Left lung (tissue), 10 donors: ENCODE data around the gene POT1. TPM values are rescaled to one million over a fixed set of nuclear protein-coding genes. Genes with fewer than 3 reads are reported as not detected.

Source experiments
- ATAC-seq: fragments of 200-7000 bp; cut with Tn5 transposase; one replicate; pipeline ENCODE4 v1.9.1; 2020; ENCODE audit warnings: moderate library complexity
- DNase-seq, 4 donors: peaks; one replicate each; pipeline ENCODE4 v3.0.0-alpha.2; 2013 to 2020
- H3K27ac ChIP-seq, 2 donors: fragments of 200-600 bp; sonication (generic) in 1 of 2; one replicate each; pipeline versions ENCODE4 v1.5.0 to v1.8.0; 2020 to 2021
- H3K27me3 ChIP-seq, 2 donors: fragments of 200-600 bp; sonication (generic) in 1 of 2; one replicate each; pipeline versions ENCODE4 v1.5.0 to v1.8.0; 2020 to 2021
- H3K36me3 ChIP-seq, 2 donors: fragments of 200-600 bp; sonication (generic) in 1 of 2; one replicate each; pipeline versions ENCODE4 v1.5.0 to v1.8.0; 2020 to 2021
- H3K4me1 ChIP-seq, 2 donors: fragments of 200-600 bp; one replicate each; pipeline ENCODE4 v1.8.0; 2021
- H3K4me3 ChIP-seq, 2 donors: fragments of 200-600 bp; sonication (generic) in 1 of 2; one replicate each; pipeline versions ENCODE4 v1.5.0 to v1.8.0; 2020 to 2021; ENCODE audit warnings: mild to moderate bottlenecking in 1 of 2
- H3K9me3 ChIP-seq, 2 donors: fragments of 200-600 bp; sonication (generic) in 1 of 2; one replicate each; pipeline versions ENCODE4 v1.5.0 to v1.8.0; 2020 to 2021
- CTCF ChIP-seq, 2 donors: fragments of 200-600 bp; sonication (generic) in 1 of 2; IDR thresholded peaks; one replicate each; pipeline versions ENCODE4 v1.5.0 to v1.8.0; 2021; ENCODE audit warnings: antibody characterized with exemption in 2 of 2
- intact Hi-C, 2 donors: fragments of 100-400 bp; cut with DNase I; formaldehyde crosslinking; loops; one replicate each; pipeline versions ENCODE4 v1.11.2 to v1.14.2; 2022
- polyA plus RNA-seq, 6 donors: library from polyadenylated mRNA; unstranded; fragments of 120-200 nt; gene quantifications; one replicate each; pipeline ENCODE4 v1.2.1, GENCODE V29; 2013; ENCODE audit not compliant: insufficient read length in 6 of 6
- total RNA-seq, 2 donors: library from RNA; stranded (reverse); fragmentation: NEBNext Ultra II Directional; extraction: Animal tissue kit (Norgen Biotek cat#: 25700); gene quantifications; one replicate each; pipeline ENCODE4 v1.2.1, GENCODE V29; 2021
- donor health status: DM: no; HTN: yes; CAD: no.
- donor health status: DM: no; HTN: no; CAD: no.

POT1 gene
- total and polyA plus RNA-seq, 8 donors, result 16.2 to 55.4 (median 39.6) TPM

DNA sequence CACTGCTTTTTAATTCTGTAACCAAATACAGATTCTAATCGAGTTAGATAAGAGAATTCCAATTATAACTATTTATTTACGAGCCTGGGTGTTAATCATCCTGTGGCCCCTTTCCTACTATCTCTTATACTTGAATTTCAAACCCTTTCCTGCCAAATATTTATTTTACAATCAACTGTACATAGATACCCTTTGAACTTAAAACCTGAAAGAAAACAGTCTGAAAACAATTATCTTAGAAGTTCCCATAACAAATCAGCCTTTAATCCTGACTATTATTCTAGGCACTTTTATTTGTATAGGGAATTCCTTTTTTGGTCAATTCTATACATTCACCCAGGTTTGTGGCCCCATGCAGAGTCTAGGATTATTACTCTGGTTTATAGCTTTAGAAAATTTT is 153.5 kb downstream of the POT1 start:
- peaks cover 0 to 5% of the 10 kb centered on the region in 2 donors for H3K27me3 ChIP-seq
- no peaks in the 10 kb centered on the region for H3K9me3 ChIP-seq
- no peaks in the 10 kb centered on the region for H3K4me1 ChIP-seq
- TF ChIP-seq CTCF (IDR thresholded peaks at IDR 0.05), result no peak
- H3K27ac ChIP-seq, result no peak overlapping the region
- ATAC-seq (no peak), DNase-seq (no peak)
- intact Hi-C loops, result no loop called here
- H3K4me3 ChIP-seq, result no peak overlapping the region
- no peaks in the 10 kb centered on the region for H3K36me3 ChIP-seq

DNA sequence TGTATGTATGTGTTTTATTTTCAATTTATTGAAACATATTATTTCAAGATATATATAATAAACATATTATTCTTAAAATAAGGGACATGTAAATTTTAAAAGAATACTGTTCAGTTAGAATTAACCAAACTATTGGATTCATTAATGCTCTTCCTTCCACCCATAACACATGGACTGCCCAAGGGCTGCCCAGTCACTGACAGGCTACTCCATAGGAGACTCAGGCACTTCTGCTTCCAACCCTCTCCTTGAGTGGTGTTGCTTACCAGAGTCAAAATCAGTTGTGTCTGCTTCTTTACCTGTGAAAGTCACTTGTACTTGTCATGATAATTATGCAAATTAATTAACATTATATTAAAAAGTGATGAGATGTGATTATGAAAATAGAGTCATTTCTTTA is 154.2 kb downstream of the POT1 start:
- H3K27ac ChIP-seq, result no peak overlapping the region
- no peak for TF ChIP-seq CTCF (IDR thresholded peaks at IDR 0.05)
- intact Hi-C loops, result no loop called here
- ATAC-seq (no peak), DNase-seq (no peak)
- H3K9me3 ChIP-seq, result no peaks in the 10 kb centered on the region
- peaks cover 0 to 5% of the 10 kb centered on the region in 2 donors for H3K27me3 ChIP-seq
- no peaks in the 10 kb centered on the region for H3K36me3 ChIP-seq
- H3K4me1 ChIP-seq, result no peaks in the 10 kb centered on the region
- H3K4me3 ChIP-seq, result no peak overlapping the region

DNA sequence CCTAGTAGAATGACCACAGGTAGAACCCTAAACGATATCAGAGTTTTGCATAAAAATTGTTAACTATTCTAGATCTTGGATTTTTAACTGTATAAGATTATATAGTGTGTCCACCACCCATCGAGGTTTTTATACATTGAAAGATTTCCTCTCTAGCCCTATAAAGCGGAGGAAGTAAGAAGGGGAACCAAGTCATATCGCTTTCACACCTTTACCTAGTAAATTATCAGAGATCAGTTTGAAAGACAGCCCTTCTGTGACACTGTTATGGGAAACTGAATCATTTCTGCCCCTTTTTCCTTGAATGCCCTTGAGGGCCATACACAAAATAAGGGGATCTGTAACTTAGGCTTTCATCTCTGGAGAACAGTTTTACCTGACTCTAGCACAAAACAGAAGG is 155.7 kb downstream of the POT1 start:
- Histone ChIP-seq H3K36me3 (no peaks in the 10 kb centered on the region), H3K4me1 (no peaks in the 10 kb centered on the region), H3K27ac (no peak overlapping the region), H3K4me3 (no peak overlapping the region), H3K9me3 (no peaks in the 10 kb centered on the region), H3K27me3 (peaks cover 0 to 5% of the 10 kb centered on the region in 2 donors)
- DNase-seq (no peak), ATAC-seq (no peak)
- TF ChIP-seq CTCF (IDR thresholded peaks at IDR 0.05), result no peak
- intact Hi-C loops, result no loop called here

GRCh38 chr7:124773339-124773738 is 156.3 kb downstream of the POT1 start:
- H3K27me3 ChIP-seq, result peaks cover 0 to 5% of the 10 kb centered on the region in 2 donors
- intact Hi-C loops, result no loop called here
- DNase-seq, result no peak
- H3K36me3 ChIP-seq, result no peaks in the 10 kb centered on the region
- no peak for ATAC-seq
- H3K4me3 ChIP-seq, result no peak overlapping the region
- no peak for TF ChIP-seq CTCF (IDR thresholded peaks at IDR 0.05)
- H3K9me3 ChIP-seq, result no peaks in the 10 kb centered on the region
- H3K4me1 ChIP-seq, result no peaks in the 10 kb centered on the region
- H3K27ac ChIP-seq, result no peak overlapping the region

Other genes with a start within 250 kb of the POT1 start
- gene GPR37, start 164.0 kb downstream of the POT1 start, total RNA-seq, result 1 to 10 TPM; 2.0 to 2.5 TPM
- 1 to 10 TPM; 3.9 to 6.9 (median 5.8) TPM for gene GPR37, start 164.0 kb downstream of the POT1 start, polyA plus RNA-seq